Measurements from ENCODE around the gene DPH2.

- TF ChIP-seq ZFP3 (CRISPR knock-in tag; IDR thresholded peaks at IDR 0.05) (no peak), CREB5 (CRISPR knock-in tag; IDR thresholded peaks at IDR 0.05; ENCODE audit: low read depth) (no peak), ARNTL (CRISPR knock-in tag; IDR thresholded peaks at IDR 0.05; ENCODE audit: borderline replicate concordance, low read depth) (no peak)
Measured at GRCh38 chr1:43999455-43999854, 29.6 kb downstream of the DPH2 start.
